HG03060 (cell line): ENCODE results near the gene SSX5.
"Not testable (repeated sequence)": the region's sequence is repeated elsewhere in the genome, so short reads cannot be mapped to it uniquely, and the experiment has no call there.

ENCODE experiments used
- ATAC-seq: cut with Tn5 transposase; IDR thresholded peaks from one replicate; pipeline ENCODE4 v1.9.1; 2021; ENCODE audit warnings: low read depth, moderate number of reproducible peaks; ENCODE audit not compliant: unreplicated experiment

Gene SSX5

GRCh38 chrX:48196745-48197201 lies at the start of gene SSX5:
Gene SSX5, minus strand, starts transcription at chrX:48196795. Its CDS starts 1,437 bp downstream, at chrX:48195358.
- ATAC-seq, result no peak

- ATAC-seq, result not testable (repeated sequence)
These were observed 27.6 kb upstream of the SSX5 start for GRCh38 chrX:48224196-48224595.

- not testable (repeated sequence) for ATAC-seq
These were observed 17.7 kb upstream of the SSX5 start for GRCh38 chrX:48214341-48214740.

- ATAC-seq, result not testable (repeated sequence)
These were observed 6.6 kb downstream of the SSX5 start for GRCh38 chrX:48190024-48190423.

- ATAC-seq, result not testable (repeated sequence)
These were observed 14.7 kb downstream of the SSX5 start for GRCh38 chrX:48181882-48182281.

GRCh38 chrX:48180811-48181210 lies 15.8 kb downstream of the SSX5 start:
- no peak for ATAC-seq

- ATAC-seq, result no peak
These were observed 16.9 kb downstream of the SSX5 start for GRCh38 chrX:48179691-48180090.

GRCh38 chrX:48166322-48166721 lies 30.3 kb downstream of the SSX5 start:
- ATAC-seq, result not testable (repeated sequence)

GRCh38 chrX:48165241-48165640 lies 31.4 kb downstream of the SSX5 start:
- ATAC-seq, result no peak

- ATAC-seq, result no peak
These were observed 40.6 kb downstream of the SSX5 start for GRCh38 chrX:48156014-48156413.

- ATAC-seq, result no peak
These were observed 41.8 kb downstream of the SSX5 start for GRCh38 chrX:48154796-48155195.

- no peak for ATAC-seq
These were observed 42.8 kb downstream of the SSX5 start for GRCh38 chrX:48153769-48154168.

- ATAC-seq, result not testable (repeated sequence)
These were observed 53.9 kb downstream of the SSX5 start for GRCh38 chrX:48142697-48143096.

- ATAC-seq, result not testable (repeated sequence)
These were observed 54.6 kb downstream of the SSX5 start for GRCh38 chrX:48141810-48142508.

- ATAC-seq, result not testable (repeated sequence)
These were observed 57.5 kb downstream of the SSX5 start for GRCh38 chrX:48139076-48139475.
